Measurements from ENCODE around the gene OR2V2. TPM values are rescaled to one million over a fixed set of nuclear protein-coding genes. Genes with fewer than 3 reads are reported as not detected.
"Not testable (repeated sequence)": the region's sequence is repeated elsewhere in the genome, so short reads cannot be mapped to it uniquely, and the experiment has no call there.

OR2V2 gene
- total RNA-seq, 1 donor from 2014 or later, result not detected

DNA sequence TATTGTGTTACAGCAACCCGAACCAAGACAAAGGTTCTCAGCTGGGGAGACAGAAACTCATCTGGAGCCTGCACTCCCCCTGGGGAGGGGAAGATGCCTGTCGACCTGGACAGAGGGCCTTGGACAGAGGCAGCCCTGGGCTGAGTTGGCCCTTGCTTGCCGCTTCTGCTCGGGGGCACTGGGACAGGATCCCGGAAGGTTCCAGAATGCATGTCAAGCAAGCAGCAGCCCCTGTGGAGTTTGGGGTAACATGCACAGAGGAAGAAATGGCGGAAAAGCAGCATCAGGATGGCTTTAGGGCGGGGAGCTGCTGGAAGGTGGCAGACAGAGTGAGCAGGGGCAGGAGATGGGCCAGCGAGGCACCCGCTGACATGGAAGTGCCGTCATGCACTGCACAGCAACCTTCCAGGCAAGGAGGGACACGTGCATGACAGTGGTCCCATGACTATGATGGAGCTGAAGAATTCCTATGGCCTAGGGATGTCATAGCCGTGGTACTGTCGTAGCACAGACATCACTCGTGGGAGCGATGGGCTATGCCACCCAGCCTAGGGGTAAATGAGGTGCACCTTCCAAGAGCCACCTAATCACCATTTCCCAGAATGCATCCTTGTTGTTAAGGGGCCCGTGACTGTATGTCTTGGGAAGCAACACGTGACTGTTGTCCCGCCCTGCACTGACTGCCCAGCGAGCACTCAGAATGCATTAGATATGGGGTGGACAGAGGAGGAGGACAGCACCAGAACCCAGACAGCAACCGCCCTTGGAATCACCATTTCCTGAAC is 42.6 kb upstream of the OR2V2 start:
- H3K9me3 ChIP-seq (replicated peaks); H3K36me3 ChIP-seq; H3K4me3 ChIP-seq; DNase-seq; H3K27ac ChIP-seq (replicated peaks); intact Hi-C loops (cut with micrococcal nuclease); H3K4me1 ChIP-seq: not testable (repeated sequence)
- H3K27me3 ChIP-seq (ENCODE audit: low read depth), result peaks cover 69% of the 10 kb centered on the region

DNA sequence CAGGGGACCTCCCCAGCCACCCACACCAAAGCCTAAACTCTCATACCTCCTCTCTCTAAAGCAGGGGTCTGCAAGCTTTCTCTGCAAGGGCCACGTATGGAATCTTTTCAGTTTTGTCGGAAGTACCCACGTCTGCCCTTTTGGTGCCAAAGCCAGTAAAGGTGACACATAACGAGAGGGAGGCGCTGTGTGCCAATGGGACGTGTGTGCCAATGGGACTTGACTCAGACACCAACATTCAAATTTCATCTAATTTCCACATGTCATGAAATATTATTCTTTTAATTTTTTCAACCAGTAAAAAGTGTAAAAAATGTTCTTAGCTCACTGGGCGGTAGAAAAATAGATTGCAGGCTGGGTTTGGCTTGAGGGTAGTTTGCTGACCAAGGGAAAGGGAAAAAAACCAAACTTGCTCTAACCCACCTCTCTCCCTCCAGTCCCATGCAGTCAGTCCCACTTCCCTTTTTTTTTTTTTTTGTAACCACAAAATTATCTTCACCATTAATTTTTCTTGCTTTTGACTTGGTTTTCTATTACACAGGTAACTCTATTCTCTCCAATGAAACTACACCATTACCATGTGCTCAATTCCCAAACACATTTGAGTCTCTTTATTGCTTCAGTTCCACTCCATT is 41.9 kb upstream of the OR2V2 start:
- no peaks in the 10 kb centered on the region for H3K36me3 ChIP-seq
- DNase-seq, result no peak
- H3K9me3 ChIP-seq (replicated peaks), result no peaks in the 10 kb centered on the region
- TF ChIP-seq, protein P1, sequence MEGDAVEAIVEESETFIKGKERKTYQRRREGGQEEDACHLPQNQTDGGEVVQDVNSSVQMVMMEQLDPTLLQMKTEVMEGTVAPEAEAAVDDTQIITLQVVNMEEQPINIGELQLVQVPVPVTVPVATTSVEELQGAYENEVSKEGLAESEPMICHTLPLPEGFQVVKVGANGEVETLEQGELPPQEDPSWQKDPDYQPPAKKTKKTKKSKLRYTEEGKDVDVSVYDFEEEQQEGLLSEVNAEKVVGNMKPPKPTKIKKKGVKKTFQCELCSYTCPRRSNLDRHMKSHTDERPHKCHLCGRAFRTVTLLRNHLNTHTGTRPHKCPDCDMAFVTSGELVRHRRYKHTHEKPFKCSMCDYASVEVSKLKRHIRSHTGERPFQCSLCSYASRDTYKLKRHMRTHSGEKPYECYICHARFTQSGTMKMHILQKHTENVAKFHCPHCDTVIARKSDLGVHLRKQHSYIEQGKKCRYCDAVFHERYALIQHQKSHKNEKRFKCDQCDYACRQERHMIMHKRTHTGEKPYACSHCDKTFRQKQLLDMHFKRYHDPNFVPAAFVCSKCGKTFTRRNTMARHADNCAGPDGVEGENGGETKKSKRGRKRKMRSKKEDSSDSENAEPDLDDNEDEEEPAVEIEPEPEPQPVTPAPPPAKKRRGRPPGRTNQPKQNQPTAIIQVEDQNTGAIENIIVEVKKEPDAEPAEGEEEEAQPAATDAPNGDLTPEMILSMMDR (IDR thresholded peaks at IDR 0.05; ENCODE audit: borderline replicate concordance), result no peak
- H3K4me3 ChIP-seq, result no peak overlapping the region
- peaks cover 69% of the 10 kb centered on the region for H3K27me3 ChIP-seq (ENCODE audit: low read depth)
- no peak overlapping the region for H3K27ac ChIP-seq (replicated peaks)
- intact Hi-C loops (cut with micrococcal nuclease), result no loop called here
- peaks cover under 1% of the 10 kb centered on the region for H3K4me1 ChIP-seq

DNA sequence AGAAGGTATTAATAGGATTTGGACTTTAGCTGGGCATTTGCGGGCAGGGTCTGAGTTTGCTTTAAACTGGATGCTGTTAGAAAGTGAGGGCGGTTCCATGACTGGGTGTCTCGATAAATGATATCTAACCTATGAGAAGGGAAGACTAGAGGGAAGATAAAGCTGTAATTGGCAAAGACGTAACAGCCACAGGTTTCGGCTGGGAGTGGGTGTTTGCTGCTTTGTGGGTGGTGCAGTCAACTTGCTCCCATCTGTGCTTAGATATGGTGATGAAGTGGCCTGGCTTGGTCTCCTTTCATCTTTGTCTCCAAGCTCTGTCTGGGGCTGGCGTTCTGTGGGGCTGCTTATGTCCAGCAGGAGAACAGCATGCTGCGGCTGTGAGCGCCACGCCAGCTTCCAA is 39.7 kb upstream of the OR2V2 start:
- DNase-seq, result no peak
- Histone ChIP-seq H3K27ac (replicated peaks) (no peak overlapping the region), H3K36me3 (no peaks in the 10 kb centered on the region), H3K4me1 (no peaks in the 10 kb centered on the region), H3K27me3 (ENCODE audit: low read depth) (peaks cover 90% of the 10 kb centered on the region), H3K9me3 (replicated peaks) (no peaks in the 10 kb centered on the region), H3K4me3 (no peak overlapping the region)
- TF ChIP-seq, protein P1 (IDR thresholded peaks at IDR 0.05; ENCODE audit: borderline replicate concordance), result no peak
- intact Hi-C loops (cut with micrococcal nuclease), result no loop called here

DNA sequence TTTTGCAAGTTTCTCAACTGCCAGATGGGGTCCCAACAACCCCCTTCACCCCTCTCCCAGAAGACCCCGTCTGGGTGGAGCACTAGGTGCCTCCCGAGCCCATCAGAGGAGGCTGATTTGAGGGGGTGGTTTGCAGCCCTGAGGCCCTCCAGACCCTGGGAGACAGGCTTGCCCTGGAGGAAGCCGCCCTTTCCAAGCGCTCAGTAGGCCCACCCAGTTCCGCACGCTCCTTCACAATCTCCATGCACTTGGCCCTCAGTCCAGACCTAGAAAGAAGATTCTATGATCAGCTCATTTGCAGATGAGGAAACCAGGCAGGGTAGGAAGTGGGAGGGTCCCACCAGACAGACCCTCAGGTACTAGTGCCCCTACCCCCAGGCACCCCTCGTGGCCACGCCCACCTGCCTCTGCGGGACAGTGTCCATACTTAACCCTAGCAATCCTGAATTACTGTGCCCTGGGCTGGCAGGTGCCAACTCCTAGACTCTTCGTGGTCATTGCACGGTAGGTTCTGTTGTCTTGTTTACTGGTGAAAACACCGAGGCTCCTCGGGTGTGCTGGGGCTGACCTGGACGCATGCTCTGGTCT is 38.7 kb upstream of the OR2V2 start:
- Histone ChIP-seq H3K4me1 (no peaks in the 10 kb centered on the region), H3K9me3 (replicated peaks) (no peaks in the 10 kb centered on the region), H3K4me3 (no peak overlapping the region), H3K27me3 (ENCODE audit: low read depth) (peaks cover 96% of the 10 kb centered on the region), H3K36me3 (no peaks in the 10 kb centered on the region), H3K27ac (replicated peaks) (no peak overlapping the region)
- intact Hi-C loops (cut with micrococcal nuclease), result no loop called here
- DNase-seq, result no peak
- TF ChIP-seq, protein P1 (IDR thresholded peaks at IDR 0.05; ENCODE audit: borderline replicate concordance), result no peak

DNA sequence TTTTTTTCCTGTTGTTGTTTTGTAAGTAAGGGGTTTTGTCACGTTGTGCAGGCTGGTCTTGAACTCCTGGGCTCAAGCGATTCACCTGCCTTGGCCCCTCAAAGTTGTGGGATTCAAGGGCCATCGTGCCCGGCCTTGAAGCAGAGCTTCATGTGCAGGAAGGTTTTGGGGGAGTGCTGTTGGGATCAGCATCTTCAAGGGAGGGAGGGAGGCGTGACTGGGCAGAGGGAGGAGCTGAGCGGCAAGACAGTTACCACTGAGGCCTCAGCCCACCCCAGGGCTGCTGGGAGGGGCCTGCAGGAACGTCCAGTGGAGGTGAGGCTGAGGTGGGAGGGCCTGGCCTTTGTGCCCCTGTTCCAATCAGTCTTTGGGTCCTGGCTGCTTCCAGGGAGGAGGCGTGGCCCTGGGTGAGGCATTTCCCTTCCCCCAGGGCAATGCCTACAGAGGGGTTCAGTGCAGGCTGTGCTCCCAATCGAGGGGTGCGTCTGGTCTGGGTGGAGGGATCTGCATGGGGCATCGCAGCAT is 37.8 kb upstream of the OR2V2 start:
- intact Hi-C loops (cut with micrococcal nuclease), result no loop called here
- Histone ChIP-seq H3K9me3 (replicated peaks) (no peaks in the 10 kb centered on the region), H3K4me1 (no peaks in the 10 kb centered on the region), H3K36me3 (no peaks in the 10 kb centered on the region), H3K27ac (replicated peaks) (no peak overlapping the region), H3K4me3 (no peak overlapping the region), H3K27me3 (ENCODE audit: low read depth) (peaks cover 99% of the 10 kb centered on the region)
- TF ChIP-seq, protein P1 (IDR thresholded peaks at IDR 0.05; ENCODE audit: borderline replicate concordance), result no peak
- no peak for DNase-seq
